H1 (cell line): ENCODE data around the gene DCUN1D2. TPM values are rescaled to one million over a fixed set of nuclear protein-coding genes. Genes with fewer than 3 reads are reported as not detected.

ENCODE experiments used
- CTBP2 ChIP-seq: IDR thresholded peaks from 2 replicates; pipeline ENCODE4 v1.7.0; 2011; ENCODE audit warnings: borderline replicate concordance, mild to moderate bottlenecking, moderate library complexity, mixed read lengths, low read length; ENCODE audit not compliant: insufficient read depth, insufficient read length
- POLR2AphosphoS5 ChIP-seq: IDR thresholded peaks from 2 replicates; pipeline ENCODE4 v1.6.1; 2011; ENCODE audit warnings: low read depth, low read length
- SRF ChIP-seq: IDR thresholded peaks from 2 replicates; pipeline ENCODE4 v1.6.1; 2011; ENCODE audit warnings: mild to moderate bottlenecking, low read depth, low read length, moderate library complexity
- polyA plus RNA-seq, 7 experiments: library from polyadenylated mRNA; depleted of rRNA in 3 of 7; stranded (reverse) in 5 of 7; unstranded in 2 of 7; fragments of >200 nt in 5 of 7; fragments of 200-250 nt in 2 of 7; gene quantifications; 1 replicate in 5 of 7; 2 replicates in 1 of 7; 4 replicates in 1 of 7; pipeline versions ENCODE4 v1.2.1 to v1.2.3, GENCODE V29; 2011 to 2013; ENCODE audit warnings: missing spikeins in 2 of 7, mixed read lengths in 2 of 7
- total RNA-seq: library from RNA; stranded (reverse); fragmentation: NEBNext Ultra II Directional; extraction: Animal tissue kit (Norgen Biotek cat#: 25700); gene quantifications from 2 replicates; pipeline ENCODE4 v1.2.1, GENCODE V29; 2021

DCUN1D2 gene
- total and polyA plus RNA-seq, 2 of the 8 experiments (the other 6 are each of a cell fraction or from before 2014, with no cell fraction given) = 19.5 to 35.3 TPM

GRCh38 chr13:113491982-113492381, 1.5 kb upstream of the DCUN1D2 start (continued):
- TF ChIP-seq SRF (no peak), CTBP2 (no peak), POLR2AphosphoS5 (no peak)
